Measurements from ENCODE around the gene GIMAP8.
"Not testable (repeated sequence)": the region's sequence is repeated elsewhere in the genome, so short reads cannot be mapped to it uniquely, and the experiment has no call there.

Gene GIMAP8

GRCh38 chr7:150435390-150436073 lies 14.9 kb upstream of the GIMAP8 start:
- DNase-seq, result peak; percentile 84 to 90

- peak; percentile 49 to 77 for DNase-seq
Measured at GRCh38 chr7:150439967-150440366, 10.5 kb upstream of the GIMAP8 start.

DNA sequence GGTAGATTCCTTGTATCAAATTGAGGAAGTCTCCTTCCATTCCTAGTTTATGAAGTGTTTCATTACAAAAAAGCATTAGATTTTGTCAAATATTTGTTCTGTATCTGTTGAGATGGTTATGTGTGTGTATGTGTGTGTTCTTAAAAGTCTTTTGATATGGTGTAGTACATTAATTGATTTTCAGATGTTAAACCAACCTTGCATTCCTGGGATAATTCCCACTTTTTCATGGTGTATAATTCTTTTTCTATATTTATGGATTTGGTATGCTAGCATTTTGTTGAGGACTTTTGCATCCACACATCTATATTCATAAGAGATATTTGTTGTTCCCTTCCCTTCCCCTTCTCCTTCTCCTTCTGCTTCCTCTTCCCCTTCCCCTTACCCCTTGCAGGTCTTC lies 8.9 kb upstream of the GIMAP8 start:
- DNase-seq, result no peak

- DNase-seq, result no peak
Measured at GRCh38 chr7:150442811-150443210, 7.6 kb upstream of the GIMAP8 start.

DNA sequence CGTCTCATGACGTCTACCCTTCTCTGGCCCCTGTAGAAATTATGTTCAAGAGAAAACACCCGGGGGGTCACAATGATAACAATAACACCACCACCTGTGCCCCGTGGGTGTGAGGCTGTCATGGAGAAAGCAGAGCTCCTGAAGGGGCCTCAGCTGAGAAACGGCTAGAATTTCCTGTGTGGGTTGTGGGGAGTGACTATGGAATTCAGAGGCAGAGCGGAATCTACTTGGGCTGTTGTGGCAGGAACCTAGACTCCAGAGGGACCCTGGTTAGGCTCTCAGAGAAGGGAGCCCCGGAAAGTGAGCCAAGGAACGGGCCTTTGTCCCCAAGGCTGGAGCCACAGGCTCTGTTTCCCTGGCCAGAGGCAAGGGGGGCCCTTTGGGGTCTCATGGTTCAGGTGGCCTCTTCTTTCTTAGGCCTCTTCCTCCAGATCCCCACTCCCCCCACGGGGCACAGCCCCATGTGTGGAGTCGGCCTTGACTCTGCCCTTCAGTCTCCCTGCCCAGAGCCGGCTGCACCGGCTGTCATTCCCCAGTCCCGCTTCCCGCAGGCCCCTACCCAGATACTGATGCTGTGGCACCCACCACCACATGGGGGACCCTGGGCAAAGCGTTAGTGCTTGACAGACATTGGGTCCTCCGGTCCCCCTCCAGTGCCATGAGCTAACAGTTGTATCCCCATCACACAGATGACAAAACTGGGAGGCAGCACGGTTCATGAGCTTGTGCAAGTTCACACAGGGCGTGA lies 6.5 kb upstream of the GIMAP8 start:
- no peak for DNase-seq

DNA sequence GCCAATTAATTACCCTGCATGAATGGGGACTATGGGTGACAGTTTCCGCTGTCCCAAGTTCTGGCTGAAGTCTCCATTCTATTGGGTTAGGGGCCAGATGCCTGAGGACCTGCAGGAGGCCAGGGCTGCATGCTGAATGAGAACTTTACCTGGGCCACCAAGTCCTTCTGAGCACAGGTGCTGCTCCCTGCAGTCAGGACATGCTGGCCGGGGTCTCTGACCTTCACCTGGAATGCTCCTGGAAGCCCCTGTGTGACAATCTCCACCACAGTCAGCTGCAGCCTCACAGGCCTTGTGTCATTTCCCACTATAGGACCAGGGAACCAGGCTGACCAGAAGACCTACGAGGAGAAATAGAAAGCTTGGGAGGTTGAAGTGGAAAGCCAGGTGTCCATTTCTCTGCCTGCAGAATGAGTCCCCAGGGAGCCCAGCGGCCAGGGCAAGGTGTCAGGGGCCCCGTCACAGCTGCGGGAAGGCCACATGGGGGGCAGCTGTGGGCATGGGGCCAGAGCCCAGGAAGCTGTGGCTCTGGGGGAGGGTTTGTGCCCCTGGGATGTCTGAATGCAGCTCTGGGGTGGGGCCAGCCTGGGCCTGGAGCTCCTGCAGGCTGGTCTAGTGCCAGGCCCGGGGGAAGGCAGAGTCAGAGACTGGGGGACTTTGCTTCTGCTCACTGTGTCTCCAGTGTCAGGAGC lies 5.6 kb upstream of the GIMAP8 start:
- DNase-seq, result no peak

GRCh38 chr7:150446288-150446938 lies 4.0 kb upstream of the GIMAP8 start:
- DNase-seq, result no peak

DNA sequence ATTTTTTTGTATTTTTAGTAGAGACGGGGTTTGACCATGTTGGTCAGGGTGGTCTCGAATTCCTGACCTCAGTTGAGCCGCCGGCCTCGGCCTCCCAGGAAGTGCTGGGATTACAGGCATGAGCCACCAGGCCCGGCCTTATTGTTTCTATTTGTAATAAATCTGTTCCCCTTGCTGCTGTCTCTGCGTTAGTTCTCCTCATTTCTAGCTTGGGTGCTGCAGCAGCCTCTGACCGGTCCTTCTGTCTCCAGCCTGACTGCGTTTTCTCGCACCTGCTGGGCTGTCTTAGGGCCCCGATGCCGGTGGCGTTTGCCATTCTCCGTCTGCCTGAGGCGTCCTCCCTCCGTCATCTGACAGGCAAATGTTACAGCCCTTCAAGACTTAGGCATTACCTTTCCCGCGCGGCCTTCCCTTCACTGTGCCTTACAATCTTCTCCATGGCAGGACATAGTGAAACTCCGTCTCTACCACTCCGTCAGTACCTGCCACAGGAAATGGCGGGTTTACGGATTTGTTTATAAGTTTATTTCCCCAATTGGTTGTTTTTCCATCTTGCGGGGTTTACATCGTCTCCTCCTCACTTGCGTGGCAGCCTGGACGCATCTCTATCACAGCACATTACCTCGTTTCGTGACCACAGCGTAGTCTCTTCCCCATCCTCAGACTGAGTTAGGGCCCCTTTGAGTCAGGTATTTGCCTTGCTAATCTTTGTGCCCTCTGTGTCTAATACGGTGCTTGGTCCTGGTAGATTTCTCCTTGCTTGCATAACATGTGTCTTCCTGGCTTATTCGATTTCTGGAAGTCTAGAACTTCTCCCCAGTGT lies 2.3 kb upstream of the GIMAP8 start:
- no peak for DNase-seq

DNA sequence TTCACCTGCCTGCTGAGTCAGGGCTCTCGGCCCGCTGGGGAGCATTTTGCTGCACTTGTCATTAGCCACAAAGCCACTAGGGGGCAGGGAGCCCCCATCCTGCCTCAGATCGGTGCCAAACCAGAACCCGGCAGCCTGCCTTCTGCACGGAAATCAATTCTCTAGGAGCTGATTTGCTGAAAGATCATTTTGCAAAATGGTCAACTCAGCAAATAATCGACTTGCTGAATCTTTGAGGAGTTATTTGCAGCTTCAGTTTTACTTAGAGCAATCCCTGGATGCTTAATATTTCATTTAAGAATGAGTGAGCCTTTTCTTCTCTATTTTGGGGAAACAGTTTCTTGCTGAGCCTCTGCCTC lies 1.7 kb upstream of the GIMAP8 start:
- DNase-seq, result peak; percentile 76 to 83

DNA sequence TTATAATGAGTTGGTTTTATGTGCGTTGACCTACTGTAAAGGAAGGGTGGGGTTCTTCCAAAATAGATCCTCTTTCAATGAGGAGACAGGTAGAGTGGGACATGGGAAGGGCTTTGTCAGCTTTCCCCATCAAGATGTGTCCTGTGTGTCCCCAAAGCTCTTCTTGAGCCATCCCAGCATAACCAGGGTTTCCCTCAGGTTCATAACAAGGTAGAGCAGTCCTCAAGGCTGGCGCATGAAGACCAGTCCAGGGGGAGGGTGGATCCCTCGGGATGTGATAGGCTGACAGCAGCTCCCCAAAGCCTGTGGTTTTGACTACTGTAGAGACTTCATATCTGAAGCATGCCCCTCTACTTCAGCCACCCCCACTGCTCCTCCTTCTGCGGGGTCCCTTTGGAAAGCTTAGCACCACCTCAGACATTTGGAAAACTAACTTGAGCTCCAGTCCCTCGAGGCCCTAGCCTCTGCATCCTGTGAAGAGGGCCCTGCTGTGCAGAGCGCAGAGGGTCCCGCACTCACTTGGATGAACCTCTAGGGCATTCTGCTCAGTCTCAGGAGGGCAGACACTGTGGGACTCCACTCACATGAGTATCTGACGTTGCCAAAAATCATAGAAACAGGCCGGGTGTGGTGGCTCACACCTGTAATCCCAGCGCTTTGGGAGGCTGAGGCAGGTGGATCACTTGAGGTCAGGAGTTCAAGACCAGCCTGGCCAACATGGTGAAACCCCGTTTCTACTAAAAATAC lies 1.1 kb upstream of the GIMAP8 start:
- no peak for DNase-seq

DNA sequence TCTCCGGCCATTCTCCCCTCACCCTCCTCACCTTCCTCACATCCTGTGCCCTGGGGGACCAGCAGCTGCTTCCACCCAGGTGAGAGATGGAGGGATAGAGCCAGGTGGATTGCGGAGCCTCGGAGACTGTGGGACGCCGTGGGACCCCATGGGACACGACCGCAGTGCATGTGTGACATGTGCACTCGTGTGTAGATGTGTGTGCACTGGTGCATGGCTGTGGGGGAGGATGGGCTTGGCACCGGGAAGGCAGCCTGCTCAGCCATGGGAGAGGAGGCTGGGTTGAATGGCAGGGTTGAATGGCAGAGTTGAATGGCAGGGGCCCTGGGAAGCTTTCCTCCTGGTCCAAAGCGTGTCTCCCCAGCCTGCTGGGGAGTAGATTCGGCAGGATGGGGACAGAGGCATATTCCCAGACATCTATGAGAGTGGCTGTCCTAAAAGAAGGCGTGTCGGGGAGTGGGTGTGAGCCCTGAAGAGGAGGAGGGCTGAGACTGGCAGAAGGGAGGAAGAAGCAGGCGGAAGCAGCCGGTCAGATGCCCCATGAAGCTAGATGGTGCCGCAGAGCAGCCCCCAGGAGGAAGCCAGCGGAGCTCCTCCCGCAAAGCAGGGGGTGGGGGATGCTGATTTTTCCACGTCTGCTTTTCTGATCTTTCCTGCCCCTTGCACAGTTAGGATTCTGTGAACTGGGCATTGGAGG lies 815 bp downstream of the GIMAP8 start:
- peak; percentile 64 to 82 for DNase-seq

GRCh38 chr7:150451833-150452461 lies 1.5 kb downstream of the GIMAP8 start:
- peak; percentile 83 to 93 for DNase-seq

GRCh38 chr7:150453181-150453580 lies 2.8 kb downstream of the GIMAP8 start:
- DNase-seq, result no peak

DNA sequence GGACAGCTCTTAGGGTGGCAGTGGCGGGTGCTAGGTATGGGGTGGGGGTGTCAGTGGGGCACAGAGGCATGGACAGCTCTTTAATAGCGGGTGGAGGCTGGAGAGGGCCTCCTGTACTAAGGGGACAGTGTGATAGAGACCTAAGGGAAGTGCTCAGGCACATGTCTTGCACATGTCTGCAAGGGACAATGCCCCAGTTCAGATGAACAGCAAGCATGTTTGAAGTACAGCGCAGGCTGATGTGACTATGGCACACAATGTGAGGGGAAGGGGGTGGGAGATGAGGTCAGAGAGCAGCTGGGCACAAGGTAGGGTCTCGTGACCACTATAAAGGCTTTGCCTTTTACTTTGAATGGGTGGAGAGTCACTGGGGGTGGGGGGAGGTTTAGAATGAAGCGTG lies 3.5 kb downstream of the GIMAP8 start:
- no peak for DNase-seq

GRCh38 chr7:150457064-150457463 lies 6.6 kb downstream of the GIMAP8 start:
- not testable (repeated sequence) for DNase-seq

DNA sequence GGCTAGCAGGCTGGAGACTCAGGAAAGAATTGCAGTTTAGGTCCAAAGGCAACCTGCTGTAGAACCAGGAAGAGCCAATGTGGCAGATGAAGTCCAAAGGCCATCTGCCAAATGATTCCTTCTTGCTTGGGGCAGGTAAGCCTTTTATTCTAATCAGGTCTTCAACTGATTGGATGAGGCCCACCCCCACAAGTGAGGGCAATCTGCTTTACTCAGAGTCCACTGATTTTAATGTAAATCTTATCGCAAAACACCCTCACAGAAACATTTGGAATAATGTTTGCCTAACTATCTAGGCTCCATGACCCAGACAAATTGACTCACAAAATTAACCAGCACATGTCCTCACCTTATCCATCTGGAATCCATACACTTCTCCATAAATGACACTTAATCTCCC lies 7.8 kb downstream of the GIMAP8 start:
- no peak for DNase-seq

DNA sequence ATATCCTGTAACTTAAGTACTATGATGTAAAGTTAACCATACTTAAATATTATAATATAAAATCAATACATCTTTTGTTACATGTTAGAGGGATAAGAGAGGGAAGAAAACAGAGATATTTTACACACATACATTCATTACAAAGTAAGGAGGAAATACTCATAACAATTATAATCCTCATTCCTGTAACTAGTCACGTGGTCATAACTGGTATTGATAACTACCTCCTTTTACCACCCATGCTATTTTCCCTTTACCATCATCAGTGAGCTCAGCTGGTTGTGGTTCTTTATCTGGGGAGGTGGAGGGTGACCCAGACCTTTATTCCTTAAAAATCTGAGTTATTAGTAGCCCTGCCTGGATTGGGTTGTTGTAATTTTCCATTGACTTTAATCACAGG lies 8.3 kb downstream of the GIMAP8 start:
- no peak for DNase-seq

DNA sequence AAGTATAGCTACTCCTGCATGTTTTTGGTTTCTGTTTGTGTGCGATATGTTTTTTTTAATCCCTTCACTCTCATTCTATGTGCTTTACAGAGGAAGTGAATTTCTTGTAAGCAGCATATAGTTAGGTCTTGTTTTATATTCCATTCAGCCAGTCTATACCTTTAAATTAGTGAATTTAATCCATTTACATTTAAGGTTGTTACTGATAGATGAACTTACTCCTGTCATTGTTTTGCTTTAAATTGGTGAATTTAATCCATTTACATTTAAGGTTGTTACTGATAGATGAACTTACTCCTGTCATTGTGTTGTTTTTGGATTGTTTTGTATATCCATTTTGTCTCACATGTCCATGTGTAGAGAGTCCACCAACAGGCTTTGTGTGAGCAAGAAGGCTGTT lies 11.1 kb downstream of the GIMAP8 start:
- DNase-seq, result no peak

GRCh38 chr7:150462413-150462812 lies 12.0 kb downstream of the GIMAP8 start:
- no peak for DNase-seq

DNA sequence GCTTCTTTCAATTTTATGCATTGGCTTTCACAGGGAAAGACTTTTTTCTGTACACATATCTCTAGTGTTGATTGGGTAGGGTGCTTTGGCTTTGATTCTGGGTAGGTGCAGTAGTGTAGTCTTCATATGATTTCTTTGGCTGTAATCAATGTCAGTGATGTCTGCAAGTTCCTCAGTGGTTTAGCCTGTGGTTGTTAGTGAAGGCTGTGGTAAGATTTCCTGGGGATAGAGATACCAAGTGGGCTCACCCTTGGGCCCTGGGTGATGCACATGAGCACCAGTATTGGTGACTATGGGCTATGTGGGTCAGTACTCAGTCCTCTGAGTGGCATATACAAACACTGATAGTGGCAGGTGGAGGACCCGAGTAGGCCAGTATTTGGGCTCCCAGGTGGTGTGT lies 13.0 kb downstream of the GIMAP8 start:
- no peak for DNase-seq

- no peak for DNase-seq
Measured at GRCh38 chr7:150464962-150465361, 14.5 kb downstream of the GIMAP8 start.

All from inflammatory macrophage (primary cell).